Stimulated activated CD4-positive, alpha-beta T cell treated with anti-CD3 and anti-CD28 coated beads, Interleukin-4, amount 100 ng/mL, for 1 hour (primary cell): ENCODE results near the gene EPS15.
"Not testable (repeated sequence)": the region's sequence is repeated elsewhere in the genome, so short reads cannot be mapped to it uniquely, and the experiment has no call there.

ENCODE experiments used
- DNase-seq: peaks from one replicate; pipeline ENCODE4 v3.0.0-alpha.2; 2020

EPS15 gene

GRCh38 chr1:51329443-51330325 lies 189.4 kb downstream of the EPS15 start:
- DNase-seq, result no peak

- no peak for DNase-seq
Observed at GRCh38 chr1:51328926-51329325, 190.1 kb downstream of the EPS15 start.

GRCh38 chr1:51328279-51328678 lies 190.8 kb downstream of the EPS15 start:
- DNase-seq, result no peak

- no peak for DNase-seq
Observed at GRCh38 chr1:51327386-51327785, 191.7 kb downstream of the EPS15 start.

- no peak for DNase-seq
Observed at GRCh38 chr1:51326839-51327238, 192.2 kb downstream of the EPS15 start.

GRCh38 chr1:51325878-51326755 lies 192.9 kb downstream of the EPS15 start:
- DNase-seq, result no peak

- DNase-seq, result no peak
Observed at GRCh38 chr1:51325391-51325790, 193.7 kb downstream of the EPS15 start.

GRCh38 chr1:51325011-51325385 lies 194.1 kb downstream of the EPS15 start:
- not testable (repeated sequence) for DNase-seq

- DNase-seq, result no peak
Observed at GRCh38 chr1:51324251-51325010, 194.6 kb downstream of the EPS15 start.

GRCh38 chr1:51323778-51324177 lies 195.3 kb downstream of the EPS15 start:
- DNase-seq, result no peak

GRCh38 chr1:51322417-51323101 lies 196.5 kb downstream of the EPS15 start:
- DNase-seq, result no peak

- DNase-seq, result no peak
Observed at GRCh38 chr1:51321924-51322280, 197.2 kb downstream of the EPS15 start.

GRCh38 chr1:51320967-51321923 lies 197.8 kb downstream of the EPS15 start:
- DNase-seq, result no peak

- no peak for DNase-seq
Observed at GRCh38 chr1:51317798-51318197, 201.3 kb downstream of the EPS15 start.

- DNase-seq, result no peak
Observed at GRCh38 chr1:51316846-51317120, 202.3 kb downstream of the EPS15 start.

GRCh38 chr1:51316113-51316845 lies 202.8 kb downstream of the EPS15 start:
- DNase-seq, result no peak

- no peak for DNase-seq
Observed at GRCh38 chr1:51314974-51315373, 204.1 kb downstream of the EPS15 start.

GRCh38 chr1:51313961-51314777 lies 204.9 kb downstream of the EPS15 start:
- DNase-seq, result no peak

- no peak for DNase-seq
Observed at GRCh38 chr1:51313268-51313852, 205.7 kb downstream of the EPS15 start.

GRCh38 chr1:51312718-51313117 lies 206.3 kb downstream of the EPS15 start:
- no peak for DNase-seq
